Muscle of arm (tissue), 12 donors: ENCODE results near the gene ITIH1. TPM values are rescaled to one million over a fixed set of nuclear protein-coding genes. Genes with fewer than 3 reads are reported as not detected.

ENCODE experiments used
- DNase-seq: peaks from one replicate; pipeline ENCODE4 v3.0.0-alpha.2; 2013
- polyA plus RNA-seq, 12 donors: library from polyadenylated mRNA; unstranded; fragments of 120-200 nt; gene quantifications; one replicate each; pipeline ENCODE4 v1.2.1, GENCODE V29; 2013; ENCODE audit not compliant: insufficient read length in 12 of 12

The ITIH1 gene
- polyA plus RNA-seq, 12 donors = 0.34 to 5.0 (median 0.47) TPM; not detected in 7

GRCh38 chr3:52788890-52789745, 11.7 kb downstream of the ITIH1 start:
- DNase-seq = no peak

GRCh38 chr3:52789746-52790040, 12.3 kb downstream of the ITIH1 start:
- DNase-seq = no peak

DNA sequence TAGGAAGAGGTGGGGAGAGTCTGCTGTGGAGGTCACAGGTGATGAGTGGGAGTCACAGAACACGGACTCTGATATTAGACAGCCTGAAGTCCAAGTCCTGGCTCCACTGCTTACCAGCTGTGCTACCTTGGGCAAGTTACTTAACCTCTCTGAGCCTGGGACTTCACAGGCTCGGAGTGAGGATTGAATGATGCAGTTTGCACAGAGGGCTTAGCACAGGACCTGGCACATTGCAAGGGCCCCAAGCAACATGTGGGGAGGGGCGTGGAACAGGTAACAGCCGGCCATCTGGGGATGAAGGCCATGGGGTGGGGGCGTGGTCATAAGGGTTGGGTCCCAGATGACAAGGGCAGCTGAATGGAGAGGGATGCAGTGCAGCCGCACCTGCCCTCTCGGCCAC, 12.9 kb downstream of the ITIH1 start:
- no peak for DNase-seq

GRCh38 chr3:52790741-52791140, 13.3 kb downstream of the ITIH1 start:
- DNase-seq = no peak

DNA sequence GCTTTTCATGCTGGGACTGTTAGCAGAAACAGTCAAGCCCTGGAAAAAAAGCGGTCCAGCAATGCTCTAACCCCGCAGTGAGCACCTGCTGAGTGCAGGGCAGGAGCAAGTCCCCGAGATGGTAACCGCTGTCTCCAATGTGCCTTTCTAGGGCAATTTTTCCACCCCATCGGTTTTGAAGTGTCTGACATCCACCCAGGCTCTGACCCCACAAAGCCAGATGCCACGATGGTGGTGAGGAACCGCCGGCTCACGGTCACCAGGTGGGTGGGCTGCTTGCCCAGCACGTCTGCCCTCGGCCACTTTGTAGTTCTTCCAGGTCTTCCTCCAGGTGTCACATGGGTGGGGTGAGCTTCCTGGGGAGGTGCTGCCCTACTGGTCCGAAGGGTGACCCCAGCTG, 14.0 kb downstream of the ITIH1 start:
- no peak for DNase-seq

GRCh38 chr3:52791928-52792327, 14.5 kb downstream of the ITIH1 start:
- no peak for DNase-seq

DNA sequence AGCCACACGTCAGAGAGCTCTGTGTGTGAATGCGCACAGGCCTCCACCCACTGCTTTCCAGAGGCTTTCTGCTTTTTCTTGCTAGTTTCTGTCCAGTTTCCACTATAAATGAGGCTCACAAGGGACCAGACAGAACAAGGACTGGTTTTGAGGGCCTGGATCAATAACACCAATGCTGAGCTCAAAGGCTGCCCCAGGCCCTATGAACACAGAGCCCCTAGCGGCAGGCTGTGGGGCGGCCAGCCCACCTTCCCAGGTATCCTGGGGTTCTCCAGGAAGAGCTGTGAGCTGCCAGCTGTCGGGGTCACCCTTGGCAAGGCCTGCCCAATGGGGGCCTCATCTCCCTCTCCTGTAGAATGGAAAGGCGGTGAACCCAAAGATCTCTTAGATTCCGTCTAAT, 15.0 kb downstream of the ITIH1 start:
- no peak for DNase-seq

- DNase-seq = no peak
These were observed 15.7 kb downstream of the ITIH1 start for GRCh38 chr3:52792961-52793695.

DNA sequence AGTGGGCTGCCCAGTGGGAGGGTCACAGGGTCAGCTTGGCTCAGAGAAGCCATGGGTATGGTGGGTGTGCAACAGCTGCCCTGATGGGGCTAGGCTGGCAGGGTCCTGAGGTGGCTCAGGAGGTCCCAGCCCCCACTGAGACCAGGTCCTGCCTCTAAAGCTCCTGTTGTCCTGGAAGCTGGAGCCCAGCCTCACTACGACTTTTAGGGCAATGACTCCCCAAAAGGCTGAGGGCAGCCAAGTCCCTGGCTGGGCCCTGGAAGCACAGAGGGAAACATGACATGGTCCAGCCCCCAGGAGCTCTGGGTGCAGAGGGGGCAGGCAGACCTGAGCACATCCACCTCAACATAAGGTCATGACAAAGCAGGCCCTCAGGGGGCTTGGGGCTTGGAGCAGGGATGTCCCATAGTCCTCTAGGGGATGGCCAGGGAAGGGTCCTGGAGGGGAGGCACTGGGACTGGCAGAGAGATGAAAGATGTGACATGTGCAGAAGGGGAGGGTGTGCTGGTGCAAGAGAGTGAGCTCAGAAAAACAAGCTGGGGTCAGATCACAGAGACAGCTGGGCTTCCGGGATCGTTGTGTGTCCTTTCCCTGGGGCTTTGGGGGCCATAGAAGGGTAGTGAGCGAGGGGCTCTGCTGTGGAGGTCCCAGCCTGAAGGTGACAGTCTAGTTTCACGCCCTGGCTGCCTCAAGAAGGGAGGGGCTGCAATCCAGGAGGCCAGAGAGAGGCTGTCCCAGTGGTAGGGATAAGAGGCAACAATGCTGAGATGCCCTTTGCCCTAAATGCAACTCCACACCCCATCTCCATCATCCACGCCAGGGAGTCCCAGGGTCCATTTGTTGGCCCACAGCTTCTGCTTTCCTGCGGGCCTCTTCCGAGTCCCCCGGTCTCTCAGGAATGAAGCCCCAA, 16.6 kb downstream of the ITIH1 start:
- DNase-seq = no peak

- no peak for DNase-seq
These were observed 17.3 kb downstream of the ITIH1 start, which contains the start of gene ITIH3 for GRCh38 chr3:52794612-52795099. Gene ITIH3, plus strand, starts transcription at chr3:52794796. Its CDS starts 8 bp downstream, at chr3:52794804.

GRCh38 chr3:52795298-52795900, 18.0 kb downstream of the ITIH1 start:
- no peak for DNase-seq

DNA sequence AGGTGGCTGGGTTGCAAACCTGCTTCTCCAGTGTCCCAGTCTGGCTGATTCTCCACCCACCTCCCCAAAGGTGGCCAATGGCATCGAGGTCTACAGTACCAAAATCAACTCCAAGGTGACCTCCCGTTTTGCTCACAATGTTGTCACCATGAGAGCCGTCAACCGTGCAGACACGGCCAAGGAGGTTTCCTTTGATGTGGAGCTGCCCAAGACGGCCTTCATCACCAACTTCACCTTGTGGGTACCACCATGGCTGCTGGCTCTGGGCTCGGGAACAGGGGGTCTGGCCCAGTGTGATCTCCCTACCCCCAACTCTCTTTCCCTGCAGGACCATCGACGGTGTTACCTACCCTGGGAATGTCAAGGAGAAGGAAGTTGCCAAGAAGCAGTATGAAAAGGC, 19.0 kb downstream of the ITIH1 start:
- no peak for DNase-seq

- no peak for DNase-seq
These were observed 21.1 kb downstream of the ITIH1 start for GRCh38 chr3:52798376-52798977.

DNA sequence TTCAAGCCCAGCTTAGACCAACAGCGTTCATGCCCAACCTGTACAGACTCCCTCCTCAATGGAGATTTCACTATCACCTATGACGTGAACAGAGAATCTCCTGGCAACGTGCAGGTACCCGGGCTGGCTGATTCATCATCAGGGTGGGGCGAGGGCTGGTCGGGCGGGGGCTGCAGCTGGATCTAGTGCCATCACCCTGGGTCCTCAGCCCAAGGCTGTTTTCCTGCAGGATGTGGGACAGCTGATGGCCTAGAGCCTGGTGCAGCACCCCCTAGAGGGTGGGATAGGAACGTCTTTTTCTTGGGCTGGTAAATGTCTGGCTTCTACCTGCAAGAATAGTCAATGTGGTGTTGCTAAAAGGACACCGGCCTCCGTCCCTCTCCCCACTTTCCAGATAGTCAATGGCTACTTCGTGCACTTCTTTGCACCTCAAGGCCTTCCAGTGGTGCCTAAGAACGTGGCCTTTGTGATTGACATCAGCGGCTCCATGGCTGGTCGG, 21.6 kb downstream of the ITIH1 start:
- DNase-seq = no peak

DNA sequence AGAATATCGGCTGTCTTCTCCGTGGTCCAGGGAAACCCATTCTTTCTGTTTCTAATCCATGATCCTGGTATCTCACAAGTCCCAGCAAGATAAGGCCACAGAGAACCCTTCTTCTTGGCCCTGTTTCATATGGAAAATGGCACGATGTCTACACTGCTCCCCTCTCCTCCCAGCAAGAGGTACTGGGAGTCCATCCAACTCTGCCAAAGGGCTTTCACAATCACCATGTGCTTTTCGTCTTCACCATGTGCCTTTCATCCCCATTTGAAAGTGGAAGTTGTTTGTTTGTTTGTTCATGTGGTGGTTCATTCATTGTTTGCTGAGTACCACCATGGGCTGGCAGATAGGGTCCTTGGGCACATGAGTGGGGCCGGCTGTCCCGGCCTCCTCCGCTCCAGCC, 22.7 kb downstream of the ITIH1 start:
- DNase-seq = no peak

DNA sequence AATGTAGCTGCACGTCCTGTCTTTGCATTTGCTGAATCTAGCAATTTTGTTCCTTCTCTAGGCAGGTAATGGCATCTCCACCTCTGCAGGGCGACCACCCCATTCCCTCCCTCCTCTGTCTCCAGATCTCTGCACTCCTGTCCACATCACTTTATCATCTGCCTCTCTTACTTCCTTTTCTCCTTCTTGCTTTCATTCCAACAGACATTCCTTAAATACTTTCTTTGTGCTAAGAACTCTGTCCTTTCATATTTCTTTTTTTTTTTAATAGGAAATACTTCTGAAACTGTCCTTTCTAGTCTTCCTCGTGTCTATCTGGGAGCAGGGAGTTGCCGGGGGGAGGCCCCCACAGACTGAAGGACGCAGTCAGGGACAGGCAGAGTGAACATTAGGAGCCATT, 24.4 kb downstream of the ITIH1 start:
- no peak for DNase-seq

- DNase-seq = no peak
These were observed 28.1 kb downstream of the ITIH1 start for GRCh38 chr3:52805270-52806039.

- DNase-seq = no peak
These were observed 31.8 kb downstream of the ITIH1 start for GRCh38 chr3:52809149-52809548.

- DNase-seq = no peak
These were observed 32.4 kb downstream of the ITIH1 start for GRCh38 chr3:52809662-52810377.

DNA sequence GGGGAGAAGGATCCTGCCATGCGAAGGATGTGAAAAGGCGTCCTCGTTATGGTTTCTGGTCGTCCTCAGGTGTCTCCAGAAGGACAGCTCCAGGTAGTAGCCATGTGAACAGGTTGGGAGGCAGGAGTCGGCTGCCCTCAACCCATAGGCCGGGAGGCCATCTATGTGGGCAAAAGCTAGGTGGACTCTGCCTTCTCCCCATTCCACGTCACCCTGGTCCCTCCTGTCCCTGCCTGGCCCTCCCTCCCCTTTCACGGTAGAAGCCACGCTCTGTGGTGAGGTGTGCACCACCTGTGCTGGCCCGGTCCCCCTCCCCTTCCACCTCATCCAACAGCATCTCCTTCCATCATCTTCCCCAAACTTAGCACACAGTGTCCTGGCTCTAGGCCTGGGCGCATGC, 33.5 kb downstream of the ITIH1 start:
- DNase-seq = no peak
